HG03558 (cell line): ENCODE measurements around the gene SPOCK1.

Experiments used
- ATAC-seq: cut with Tn5 transposase; IDR thresholded peaks from one replicate; pipeline ENCODE4 v1.9.1; 2021; ENCODE audit warnings: moderate number of reproducible peaks; ENCODE audit not compliant: unreplicated experiment; ENCODE audit errors: extremely low read depth

Gene SPOCK1

DNA sequence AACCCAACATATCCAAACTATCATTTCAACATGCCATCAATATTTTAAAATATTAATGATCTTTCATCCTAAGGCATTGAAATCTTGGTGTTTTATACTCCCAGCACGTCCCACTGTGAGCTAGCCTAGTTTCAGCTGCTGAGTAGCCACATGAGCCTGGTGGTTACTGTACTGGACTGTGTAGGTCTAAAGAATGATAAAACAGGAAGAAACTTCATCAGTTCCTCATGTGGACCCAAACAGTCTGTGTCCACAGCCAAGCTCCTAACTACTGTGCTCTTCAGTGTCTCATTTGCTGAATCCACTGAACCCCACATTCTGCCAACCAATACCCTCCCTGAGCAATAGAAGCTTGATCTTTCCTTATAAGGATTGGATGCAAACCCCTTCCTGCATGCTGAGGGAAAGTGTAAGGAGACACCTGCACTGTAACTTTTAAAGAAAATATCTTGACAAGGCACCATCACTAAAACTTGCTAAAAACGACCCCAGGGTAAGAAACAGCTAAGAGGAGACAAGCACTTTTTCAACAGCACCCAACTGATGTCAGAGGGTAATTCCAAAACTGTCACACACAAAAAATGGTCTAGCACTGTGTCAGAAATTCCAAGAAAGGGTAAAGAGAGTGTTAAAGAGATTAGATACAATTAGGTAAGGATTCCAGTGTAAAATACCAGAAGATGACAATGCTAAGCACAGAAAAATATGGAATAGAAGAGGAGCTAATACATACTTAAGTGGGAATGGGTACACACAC lies 126.9 kb downstream of the SPOCK1 start:
- no peak for ATAC-seq

- ATAC-seq: no peak
Measured at GRCh38 chr5:137370096-137371071, 128.7 kb downstream of the SPOCK1 start.

DNA sequence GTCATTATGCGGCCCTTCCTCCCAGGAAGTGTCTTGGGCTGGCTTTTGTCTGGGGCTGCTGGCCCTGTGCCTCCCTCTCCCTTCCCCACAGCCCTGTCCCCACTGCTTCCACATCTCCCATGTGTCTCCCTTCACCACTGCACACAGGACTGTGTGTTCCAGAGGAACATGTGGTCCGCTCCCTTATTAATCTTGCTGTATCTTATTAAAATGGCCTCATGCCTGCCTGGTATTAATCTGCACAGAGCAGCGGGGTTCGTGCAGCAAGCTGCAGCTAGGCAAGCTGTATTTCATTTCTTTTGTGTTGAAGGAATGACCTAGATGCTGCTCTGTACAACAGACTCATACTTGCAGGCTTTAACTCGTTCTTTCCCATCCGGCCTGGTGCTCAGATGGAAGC lies 130.5 kb downstream of the SPOCK1 start:
- no peak for ATAC-seq

GRCh38 chr5:137367951-137368350 lies 131.2 kb downstream of the SPOCK1 start:
- ATAC-seq: no peak

DNA sequence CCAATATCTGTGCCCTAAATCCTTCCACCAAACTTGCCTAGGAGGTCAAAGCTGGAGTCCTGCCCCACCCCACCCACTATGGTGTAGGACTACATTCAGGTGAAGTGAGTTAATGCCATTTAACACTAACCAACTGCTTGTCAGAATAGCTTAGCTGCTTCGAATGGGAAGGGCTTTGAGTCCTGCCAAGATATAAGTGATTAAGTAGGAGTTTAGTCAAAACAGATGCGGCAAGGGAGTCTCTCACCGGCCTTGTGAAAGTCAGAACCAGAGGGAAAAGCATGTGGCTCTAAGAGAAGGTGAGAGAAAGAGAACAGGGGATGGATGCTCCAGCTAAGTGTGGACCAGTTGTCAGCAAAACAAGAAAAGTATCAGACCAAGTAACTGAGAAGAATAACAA lies 132.6 kb downstream of the SPOCK1 start:
- ATAC-seq: no peak

GRCh38 chr5:137365126-137365865 lies 133.8 kb downstream of the SPOCK1 start:
- ATAC-seq: no peak

GRCh38 chr5:137361280-137361679 lies 137.8 kb downstream of the SPOCK1 start:
- no peak for ATAC-seq

- no peak for ATAC-seq
Measured at GRCh38 chr5:137360607-137361006, 138.5 kb downstream of the SPOCK1 start.

GRCh38 chr5:137359941-137360340 lies 139.2 kb downstream of the SPOCK1 start:
- ATAC-seq: no peak

DNA sequence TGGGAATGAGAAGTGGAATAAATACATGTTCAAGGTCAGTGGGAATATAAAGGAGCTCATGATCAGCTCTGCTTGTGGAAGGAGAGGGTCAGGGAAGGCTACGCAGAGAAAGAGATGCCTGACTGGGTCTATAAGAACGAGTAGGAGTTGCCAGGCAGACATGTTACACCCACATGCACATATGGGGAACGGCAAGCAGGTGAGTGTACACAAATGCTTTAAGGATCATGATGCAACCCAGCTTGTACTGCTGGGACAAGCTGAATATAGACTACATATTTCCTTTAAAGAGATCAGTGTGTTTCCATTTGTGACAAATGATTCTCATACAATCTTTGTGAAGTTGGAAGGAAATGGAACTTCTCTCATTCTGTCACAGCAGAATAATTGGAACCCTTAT lies 141.7 kb downstream of the SPOCK1 start:
- no peak for ATAC-seq

GRCh38 chr5:137356127-137356526 lies 143.0 kb downstream of the SPOCK1 start:
- no peak for ATAC-seq

DNA sequence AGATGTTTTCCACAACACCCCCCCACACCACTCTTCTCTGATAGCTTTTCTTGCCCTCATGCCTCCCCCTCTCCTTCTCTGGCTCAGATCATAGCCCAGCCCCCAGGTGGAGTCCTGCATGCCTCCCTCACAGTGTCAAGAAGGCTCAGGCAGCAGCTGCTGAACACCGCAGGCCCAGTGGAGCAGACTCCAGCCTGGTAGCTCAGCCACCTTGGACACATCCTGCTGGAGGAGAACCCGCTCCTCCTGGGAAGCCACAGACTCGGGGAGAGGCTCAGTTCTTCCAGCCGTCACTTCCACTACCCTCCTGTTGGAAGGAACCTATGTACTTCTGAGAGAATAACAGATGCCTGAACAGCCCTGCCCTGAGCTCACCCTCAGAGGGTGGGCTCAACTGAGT lies 143.4 kb downstream of the SPOCK1 start:
- ATAC-seq: no peak

GRCh38 chr5:137352095-137352494 lies 147.0 kb downstream of the SPOCK1 start:
- no peak for ATAC-seq

DNA sequence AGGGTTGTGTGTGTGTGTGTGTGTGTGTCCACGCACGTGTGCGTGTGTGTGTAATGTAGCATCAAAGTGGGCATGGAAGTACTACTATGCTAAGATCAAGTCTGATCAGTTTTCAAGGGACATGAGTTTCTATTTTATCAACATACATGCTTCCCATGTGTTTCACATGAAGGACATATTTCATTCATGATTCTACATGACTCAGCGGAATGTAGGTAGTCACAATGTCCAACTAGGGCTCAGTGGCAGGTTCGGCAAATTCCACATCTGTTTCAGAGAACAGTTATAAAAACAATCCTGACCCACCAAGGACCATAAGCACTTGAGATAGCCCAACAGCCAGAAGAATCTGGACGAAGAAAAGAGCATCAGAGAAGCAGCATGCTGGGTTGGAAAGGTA lies 148.3 kb downstream of the SPOCK1 start:
- no peak for ATAC-seq

DNA sequence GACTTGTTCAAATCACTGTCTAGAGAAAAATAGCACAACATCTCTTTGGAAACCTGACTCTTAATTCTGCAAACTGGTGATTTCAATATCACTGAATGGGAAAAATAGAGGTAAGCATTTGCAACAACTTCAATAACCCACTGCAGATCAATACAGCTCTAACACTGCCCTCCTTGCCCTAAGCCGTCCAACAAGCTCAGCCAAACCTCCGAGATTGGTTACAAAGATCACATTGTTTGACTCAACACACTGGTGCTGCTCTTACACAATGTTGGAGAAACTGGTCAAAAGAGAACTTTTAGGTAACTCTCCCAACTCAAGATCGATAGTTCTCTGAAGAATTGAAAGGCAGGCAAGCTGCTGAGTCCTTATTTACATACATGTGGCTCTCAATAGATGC lies 150.4 kb downstream of the SPOCK1 start:
- ATAC-seq: no peak

GRCh38 chr5:137347865-137348264 lies 151.3 kb downstream of the SPOCK1 start:
- ATAC-seq: no peak

DNA sequence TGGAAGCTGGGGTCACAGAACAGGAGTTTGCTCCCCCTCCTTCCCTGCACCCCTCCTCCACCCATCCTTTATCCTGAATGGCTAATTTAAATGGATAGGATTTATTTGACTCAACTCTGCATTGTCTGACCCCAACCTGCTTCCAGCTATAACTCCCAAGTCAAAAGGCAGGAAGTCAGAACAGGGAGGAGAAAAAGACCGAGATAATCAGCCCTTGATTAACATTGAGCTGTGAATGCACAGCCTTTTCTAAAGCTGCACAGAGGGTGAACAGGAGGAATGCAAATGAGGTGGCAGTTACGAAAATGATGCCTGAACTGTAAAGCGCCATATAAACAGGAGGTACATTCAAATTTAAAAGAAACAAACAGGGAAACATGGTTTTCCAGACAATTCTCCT lies 152.8 kb downstream of the SPOCK1 start:
- no peak for ATAC-seq

- no peak for ATAC-seq
Measured at GRCh38 chr5:137345396-137345795, 153.7 kb downstream of the SPOCK1 start.

- no peak for ATAC-seq
Measured at GRCh38 chr5:137344723-137345322, 154.3 kb downstream of the SPOCK1 start.

DNA sequence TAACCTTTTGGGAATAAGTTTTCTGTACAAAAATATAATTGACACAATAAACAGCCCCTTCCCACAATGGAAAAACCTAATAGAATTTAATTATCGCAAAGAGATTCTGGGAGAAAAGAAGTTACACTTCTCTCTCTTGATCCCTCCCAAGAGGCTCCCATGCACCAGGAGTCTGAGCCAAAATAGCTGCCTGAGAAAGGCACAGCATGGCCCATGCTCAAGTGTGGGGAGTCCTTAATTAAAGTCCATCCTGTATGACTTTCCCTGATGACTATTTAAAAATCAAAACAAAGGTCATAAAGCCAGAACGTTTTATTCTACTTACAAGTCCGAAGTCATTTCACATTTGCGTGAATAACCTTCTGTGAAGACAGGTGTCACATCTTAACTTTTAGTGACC lies 155.1 kb downstream of the SPOCK1 start:
- ATAC-seq: no peak
